ENCODE measurements around the gene AFP.

DNA sequence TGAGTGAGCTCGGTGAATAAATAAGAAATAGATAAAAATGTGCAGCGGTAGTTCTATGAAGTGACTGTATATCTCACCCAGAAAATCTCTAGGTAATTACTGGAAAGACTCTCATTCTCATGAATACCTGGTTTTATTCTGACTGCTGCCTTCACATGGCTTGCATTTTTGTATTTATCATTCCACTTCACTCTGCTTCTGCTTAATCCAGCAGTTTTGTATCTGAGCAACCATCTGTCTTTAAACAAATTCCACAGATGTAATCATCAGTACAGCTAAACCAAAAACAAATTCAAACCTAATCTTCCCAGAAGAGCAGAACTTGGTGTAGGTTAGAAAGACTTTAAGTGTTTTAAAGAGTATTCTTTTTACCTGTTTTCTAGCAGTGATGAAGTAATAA lies 43.1 kb upstream of the AFP start:
- TF ChIP-seq POLR2A (IDR thresholded peaks at IDR 0.05; ENCODE audit: low read depth, low read length) = no peak
- TF ChIP-seq POLR2AphosphoS5 (IDR thresholded peaks at IDR 0.05; ENCODE audit: low read depth, low read length) = no peak
- TF ChIP-seq POU2F2 (IDR thresholded peaks at IDR 0.05; ENCODE audit: low read depth, low read length) = no peak
- TF ChIP-seq PAX5 (IDR thresholded peaks at IDR 0.05; ENCODE audit: insufficient read depth, low read length, severe bottlenecking) = no peak
- no peak for TF ChIP-seq SPI1 (IDR thresholded peaks at IDR 0.05; ENCODE audit: low read depth, low read length)
- no peak for TF ChIP-seq TAF1 (IDR thresholded peaks at IDR 0.05; ENCODE audit: low read depth, low read length)

Data from GM12891 (cell line).